ENCODE measurements around the gene CBLN1.
"Not testable (repeated sequence)": the region's sequence is repeated elsewhere in the genome, so short reads cannot be mapped to it uniquely, and the experiment has no call there.

CBLN1 gene

DNA sequence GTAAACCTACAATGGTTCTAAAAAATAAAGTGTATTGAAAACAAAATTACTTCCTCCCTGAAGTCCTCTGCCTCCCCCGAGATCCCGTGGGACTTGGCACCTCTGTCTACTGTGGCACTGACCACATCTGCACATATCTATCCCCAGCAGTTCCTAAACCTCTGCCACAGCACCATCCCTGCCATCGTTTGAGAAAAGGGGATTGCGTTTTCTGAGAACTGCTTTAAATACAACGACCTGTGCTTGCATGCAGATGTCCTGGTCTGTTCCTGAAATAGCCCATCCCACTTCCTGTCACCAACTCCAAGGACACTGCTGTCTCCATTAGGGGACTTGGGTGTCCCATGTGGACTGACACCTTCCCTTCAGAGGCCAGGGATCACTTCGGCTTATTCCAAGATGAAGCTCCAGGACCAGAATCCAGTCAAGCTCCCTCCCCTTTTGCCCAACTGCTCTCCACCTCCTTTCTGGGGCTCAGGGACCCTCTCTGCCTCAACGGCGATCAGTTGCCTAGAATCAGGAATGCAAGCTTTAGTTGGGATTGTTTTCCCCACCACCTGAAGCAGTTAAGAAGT is 20.6 kb downstream of the CBLN1 start:
- TF ChIP-seq, protein P1, sequence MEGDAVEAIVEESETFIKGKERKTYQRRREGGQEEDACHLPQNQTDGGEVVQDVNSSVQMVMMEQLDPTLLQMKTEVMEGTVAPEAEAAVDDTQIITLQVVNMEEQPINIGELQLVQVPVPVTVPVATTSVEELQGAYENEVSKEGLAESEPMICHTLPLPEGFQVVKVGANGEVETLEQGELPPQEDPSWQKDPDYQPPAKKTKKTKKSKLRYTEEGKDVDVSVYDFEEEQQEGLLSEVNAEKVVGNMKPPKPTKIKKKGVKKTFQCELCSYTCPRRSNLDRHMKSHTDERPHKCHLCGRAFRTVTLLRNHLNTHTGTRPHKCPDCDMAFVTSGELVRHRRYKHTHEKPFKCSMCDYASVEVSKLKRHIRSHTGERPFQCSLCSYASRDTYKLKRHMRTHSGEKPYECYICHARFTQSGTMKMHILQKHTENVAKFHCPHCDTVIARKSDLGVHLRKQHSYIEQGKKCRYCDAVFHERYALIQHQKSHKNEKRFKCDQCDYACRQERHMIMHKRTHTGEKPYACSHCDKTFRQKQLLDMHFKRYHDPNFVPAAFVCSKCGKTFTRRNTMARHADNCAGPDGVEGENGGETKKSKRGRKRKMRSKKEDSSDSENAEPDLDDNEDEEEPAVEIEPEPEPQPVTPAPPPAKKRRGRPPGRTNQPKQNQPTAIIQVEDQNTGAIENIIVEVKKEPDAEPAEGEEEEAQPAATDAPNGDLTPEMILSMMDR (IDR thresholded peaks at IDR 0.05), result no peak
- H3K36me3 ChIP-seq, result no peaks in the 10 kb centered on the region
- H3K27ac ChIP-seq, result no peak overlapping the region
- no peaks in the 10 kb centered on the region for H3K27me3 ChIP-seq
- H3K4me1 ChIP-seq (ENCODE audit: control insufficient read depth in 1 of 2, insufficient read depth in 1 of 2, low read depth in 1 of 2, low read length in 1 of 2), result no peaks in the 10 kb centered on the region
- H3K4me3 ChIP-seq (ENCODE audit: low read depth in 1 of 2, low read length in 1 of 2), result no peak overlapping the region
- H3K9me3 ChIP-seq, result no peaks in the 10 kb centered on the region

DNA sequence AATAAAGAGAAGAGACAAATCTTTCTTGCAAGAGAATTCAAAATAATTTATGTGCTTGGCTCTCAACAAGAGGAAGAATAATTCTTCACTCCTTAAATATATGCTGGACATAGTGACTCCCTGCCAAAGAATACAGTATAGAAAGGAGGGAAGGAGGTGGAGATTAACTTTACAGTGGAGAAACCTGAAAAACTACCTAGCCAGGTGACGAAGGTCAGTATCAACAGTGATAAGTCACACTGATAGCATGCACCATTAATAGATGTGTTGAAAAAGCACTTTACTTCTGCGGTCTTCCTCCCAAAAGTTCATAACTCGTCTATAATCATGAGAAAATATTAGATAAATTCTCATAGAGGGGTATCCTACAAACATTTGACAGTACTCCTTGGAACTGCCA is 21.4 kb downstream of the CBLN1 start:
- no peaks in the 10 kb centered on the region for H3K36me3 ChIP-seq
- TF ChIP-seq, protein P1 (IDR thresholded peaks at IDR 0.05), result no peak
- no peak overlapping the region for H3K27ac ChIP-seq
- no peaks in the 10 kb centered on the region for H3K9me3 ChIP-seq
- H3K27me3 ChIP-seq, result no peaks in the 10 kb centered on the region
- H3K4me3 ChIP-seq (ENCODE audit: low read depth in 1 of 2, low read length in 1 of 2), result no peak overlapping the region
- H3K4me1 ChIP-seq (ENCODE audit: control insufficient read depth in 1 of 2, insufficient read depth in 1 of 2, low read depth in 1 of 2, low read length in 1 of 2), result no peaks in the 10 kb centered on the region

GRCh38 chr16:49259330-49259729 is 22.3 kb downstream of the CBLN1 start:
- Histone ChIP-seq H3K36me3 (no peaks in the 10 kb centered on the region), H3K4me1 (ENCODE audit: control insufficient read depth in 1 of 2, insufficient read depth in 1 of 2, low read depth in 1 of 2, low read length in 1 of 2) (no peaks in the 10 kb centered on the region), H3K9me3 (no peaks in the 10 kb centered on the region), H3K27me3 (no peaks in the 10 kb centered on the region), H3K27ac (no peak overlapping the region), H3K4me3 (ENCODE audit: low read depth in 1 of 2, low read length in 1 of 2) (no peak overlapping the region)
- TF ChIP-seq, protein P1 (IDR thresholded peaks at IDR 0.05), result no peak

DNA sequence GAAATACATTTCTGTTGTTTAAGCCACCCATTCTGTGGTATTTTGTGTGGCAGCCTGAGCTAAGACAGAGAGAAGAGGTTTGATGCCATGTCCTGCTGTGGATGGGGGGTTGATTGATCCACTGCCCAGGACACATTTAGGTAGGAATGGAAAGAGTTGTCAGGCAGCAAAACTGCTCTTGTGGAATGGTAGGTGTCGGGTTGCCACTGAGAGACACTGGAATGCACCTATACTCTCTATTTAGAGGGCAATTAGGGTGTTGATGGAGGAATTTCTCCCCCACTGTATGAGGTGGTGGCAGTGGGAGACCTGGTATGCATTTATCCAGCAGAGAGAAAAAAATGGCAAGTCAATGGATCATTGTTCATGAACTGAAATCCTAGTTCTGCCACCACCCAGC is 30.9 kb downstream of the CBLN1 start:
- TF ChIP-seq, protein P1 (IDR thresholded peaks at IDR 0.05), result no peak
- no peaks in the 10 kb centered on the region for H3K36me3 ChIP-seq
- H3K4me3 ChIP-seq (ENCODE audit: low read depth in 1 of 2, low read length in 1 of 2), result no peak overlapping the region
- H3K27ac ChIP-seq, result no peak overlapping the region
- no peaks in the 10 kb centered on the region for H3K9me3 ChIP-seq
- no peaks in the 10 kb centered on the region for H3K4me1 ChIP-seq (ENCODE audit: control insufficient read depth in 1 of 2, insufficient read depth in 1 of 2, low read depth in 1 of 2, low read length in 1 of 2)
- no peaks in the 10 kb centered on the region for H3K27me3 ChIP-seq

- Histone ChIP-seq H3K36me3 (no peaks in the 10 kb centered on the region), H3K4me3 (ENCODE audit: low read depth in 1 of 2, low read length in 1 of 2) (no peak overlapping the region), H3K9me3 (no peaks in the 10 kb centered on the region), H3K27me3 (no peaks in the 10 kb centered on the region), H3K4me1 (ENCODE audit: control insufficient read depth in 1 of 2, insufficient read depth in 1 of 2, low read depth in 1 of 2, low read length in 1 of 2) (no peaks in the 10 kb centered on the region), H3K27ac (no peak overlapping the region)
- TF ChIP-seq, protein P1 (IDR thresholded peaks at IDR 0.05), result no peak
These were observed 33.4 kb downstream of the CBLN1 start for GRCh38 chr16:49248227-49248626.

- H3K36me3 ChIP-seq, result no peaks in the 10 kb centered on the region
- no peaks in the 10 kb centered on the region for H3K27me3 ChIP-seq
- H3K27ac ChIP-seq, result no peak overlapping the region
- H3K9me3 ChIP-seq, result no peaks in the 10 kb centered on the region
- H3K4me1 ChIP-seq (ENCODE audit: control insufficient read depth in 1 of 2, insufficient read depth in 1 of 2, low read depth in 1 of 2, low read length in 1 of 2), result no peaks in the 10 kb centered on the region
- H3K4me3 ChIP-seq (ENCODE audit: low read depth in 1 of 2, low read length in 1 of 2), result no peak overlapping the region
- TF ChIP-seq, protein P1 (IDR thresholded peaks at IDR 0.05), result no peak
These were observed 45.4 kb downstream of the CBLN1 start for GRCh38 chr16:49236216-49236615.

- H3K27me3 ChIP-seq, result not testable (repeated sequence)
These were observed 53.3 kb downstream of the CBLN1 start for GRCh38 chr16:49228335-49228734.

More at GRCh38 chr16:49228335-49228734, 53.3 kb downstream of the CBLN1 start:
- H3K27ac ChIP-seq; H3K4me1 ChIP-seq (ENCODE audit: control insufficient read depth in 1 of 2, insufficient read depth in 1 of 2, low read depth in 1 of 2, low read length in 1 of 2); H3K9me3 ChIP-seq; H3K36me3 ChIP-seq; H3K4me3 ChIP-seq (ENCODE audit: low read depth in 1 of 2, low read length in 1 of 2): not testable (repeated sequence)
